Mesendoderm (in vitro differentiated cells): ENCODE measurements around the gene UBASH3B.
A peak's percentile ranks its signal among the peaks of the same experiment; 100 is the strongest.
"Not testable (repeated sequence)": the region's sequence is repeated elsewhere in the genome, so short reads cannot be mapped to it uniquely, and the experiment has no call there.

Experiments used
- DNase-seq: peaks from one replicate; pipeline ENCODE4 v3.0.0; 2013
- H2AK5ac ChIP-seq: 2 replicates; pipeline ENCODE4 v1.6.1; 2013; ENCODE audit warnings: low read length, inconsistent platforms
- H2BK120ac ChIP-seq: 2 replicates; pipeline ENCODE4 v1.6.1; 2013; ENCODE audit warnings: low read depth, mild to moderate bottlenecking, low read length, moderate library complexity, mixed read lengths
- H2BK15ac ChIP-seq: replicated peaks from 2 replicates; pipeline ENCODE4 v1.6.1; 2013; ENCODE audit warnings: low read depth, mild to moderate bottlenecking, moderate library complexity
- H2BK5ac ChIP-seq: 2 replicates; pipeline ENCODE4 v1.6.1; 2013; ENCODE audit warnings: low read length, inconsistent platforms
- H3K18ac ChIP-seq: 2 replicates; pipeline ENCODE4 v1.6.1; 2013; ENCODE audit warnings: mild to moderate bottlenecking, low read length, mixed read lengths
- H3K23ac ChIP-seq: one replicate; pipeline ENCODE4 v1.6.1; 2013; ENCODE audit warnings: low read length
- H3K27ac ChIP-seq: 2 replicates; pipeline ENCODE4 v1.5.1; 2013; ENCODE audit warnings: low read depth, mild to moderate bottlenecking, inconsistent platforms, low read length, moderate library complexity
- H3K27me3 ChIP-seq: 2 replicates; pipeline ENCODE4 v1.6.1; 2013; ENCODE audit warnings: low read length, control low read depth, mild to moderate bottlenecking, inconsistent platforms; ENCODE audit not compliant: insufficient read depth, poor library complexity
- H3K36me3 ChIP-seq: 2 replicates; pipeline ENCODE4 v1.6.1; 2013; ENCODE audit warnings: low read length, inconsistent platforms; ENCODE audit not compliant: control insufficient read depth, insufficient read depth
- H3K4ac ChIP-seq: one replicate; pipeline ENCODE4 v1.6.1; 2013; ENCODE audit warnings: low read depth, mild to moderate bottlenecking, low read length, moderate library complexity
- H3K4me1 ChIP-seq: 2 replicates; pipeline ENCODE4 v1.6.1; 2013; ENCODE audit warnings: low read depth, low read length, inconsistent platforms; ENCODE audit not compliant: control insufficient read depth
- H3K4me2 ChIP-seq: 2 replicates; pipeline ENCODE4 v1.6.1; 2013; ENCODE audit warnings: low read length
- H3K4me3 ChIP-seq: 2 replicates; pipeline ENCODE4 v1.5.1; 2013; ENCODE audit warnings: mild to moderate bottlenecking, low read length
- H3K56ac ChIP-seq: one replicate; pipeline ENCODE4 v1.6.1; 2013; ENCODE audit warnings: low read length
- H3K79me1 ChIP-seq: 2 replicates; pipeline ENCODE4 v1.6.1; 2013; ENCODE audit warnings: low read length, inconsistent platforms
- H3K79me2 ChIP-seq: 2 replicates; pipeline ENCODE4 v1.6.1; 2013; ENCODE audit warnings: mild to moderate bottlenecking, low read length; ENCODE audit not compliant: control insufficient read depth, insufficient read depth
- H3K9ac ChIP-seq: 2 replicates; pipeline ENCODE4 v1.6.1; 2013; ENCODE audit warnings: low read length, inconsistent platforms
- H4K5ac ChIP-seq: one replicate; pipeline ENCODE4 v1.6.1; 2013; ENCODE audit warnings: low read length
- H4K8ac ChIP-seq: one replicate; pipeline ENCODE4 v1.6.1; 2013; ENCODE audit warnings: low read depth, mild to moderate bottlenecking, control low read depth, low read length, moderate library complexity
- WGBS: extraction: QIAGEN DNeasy Blood & Tissue Kit; methylation state at CpG from one replicate; pipeline ENCODE4 v1.1.7; 2013; ENCODE audit warnings: low lambda C conversion rate, missing lambda C conversion rate; ENCODE audit not compliant: insufficient coverage; ENCODE audit errors: extremely low coverage; 5-methylcytosine and 5-hydroxymethylcytosine counted together

The UBASH3B gene

GRCh38 chr11:122829371-122829770 lies 173.8 kb downstream of the UBASH3B start:
- peak overlapping the region; percentile 34 for H3K56ac ChIP-seq
- not testable (repeated sequence) for H3K4ac ChIP-seq, H4K8ac ChIP-seq, H3K4me2 ChIP-seq, H4K5ac ChIP-seq, H3K9ac ChIP-seq, H3K79me1 ChIP-seq, H3K23ac ChIP-seq, H3K27me3 ChIP-seq, H3K36me3 ChIP-seq, H3K4me3 ChIP-seq, H3K18ac ChIP-seq, H2BK120ac ChIP-seq, H3K4me1 ChIP-seq, H2AK5ac ChIP-seq, H2BK15ac ChIP-seq, DNase-seq, H3K27ac ChIP-seq, H3K79me2 ChIP-seq
- H2BK5ac ChIP-seq = peak overlapping the region; percentile 63
- WGBS = no CpG with 5 or more reads among the region's 6 CpGs

- H3K9ac ChIP-seq, H4K8ac ChIP-seq, H3K4me2 ChIP-seq, H3K79me2 ChIP-seq, H3K27me3 ChIP-seq, H3K36me3 ChIP-seq, H3K23ac ChIP-seq, H4K5ac ChIP-seq, H3K4me1 ChIP-seq, H3K79me1 ChIP-seq, H2BK5ac ChIP-seq, H3K4me3 ChIP-seq, H3K18ac ChIP-seq, H3K56ac ChIP-seq, H2AK5ac ChIP-seq, H3K4ac ChIP-seq, H2BK15ac ChIP-seq, H2BK120ac ChIP-seq: not testable (repeated sequence)
- peak; percentile 84 for DNase-seq
- WGBS = no CpG with 5 or more reads among the region's 4 CpGs
- peak overlapping the region; percentile 81 for H3K27ac ChIP-seq
Observed at GRCh38 chr11:122832297-122832696, 176.8 kb downstream of the UBASH3B start.

- Histone ChIP-seq H3K79me1 (no peaks in the 10 kb centered on the region), H3K4me2 (no peak overlapping the region), H4K5ac (no peak overlapping the region), H3K36me3 (no peaks in the 10 kb centered on the region), H3K79me2 (no peaks in the 10 kb centered on the region), H3K9ac (peak overlapping the region; percentile 20), H3K56ac (peak overlapping the region; percentile 61), H2AK5ac (peak overlapping the region; percentile 65), H3K18ac (peak overlapping the region; percentile 99), H3K4ac (peak overlapping the region; percentile 99), H2BK15ac (peak overlapping the region; percentile 74), H3K4me3 (no peak overlapping the region), H2BK120ac (peak overlapping the region; percentile 100), H2BK5ac (peak overlapping the region; percentile 98), H3K23ac (peak overlapping the region; percentile 3), H4K8ac (peak overlapping the region; percentile 81), H3K27me3 (no peaks in the 10 kb centered on the region), H3K4me1 (peaks cover 6% of the 10 kb centered on the region), H3K27ac (peak overlapping the region; percentile 81)
- DNase-seq = peak; percentile 63
- no CpG with 5 or more reads among the region's 6 CpGs for WGBS
Observed at GRCh38 chr11:122832721-122833470, 177.4 kb downstream of the UBASH3B start.

- no peak overlapping the region for H3K23ac ChIP-seq
- H2BK15ac ChIP-seq = peak overlapping the region; percentile 57
- peak overlapping the region; percentile 6 for H2AK5ac ChIP-seq
- peak overlapping the region; percentile 97 for H3K18ac ChIP-seq
- no peaks in the 10 kb centered on the region for H3K79me1 ChIP-seq
- no peaks in the 10 kb centered on the region for H3K27me3 ChIP-seq
- peak overlapping the region; percentile 11 for H3K9ac ChIP-seq
- H3K4me3 ChIP-seq = no peak overlapping the region
- no peak overlapping the region for H4K5ac ChIP-seq
- peak overlapping the region; percentile 28 for H3K27ac ChIP-seq
- WGBS = no CpG with 5 or more reads among the region's 7 CpGs
- no peaks in the 10 kb centered on the region for H3K79me2 ChIP-seq
- peak overlapping the region; percentile 97 for H3K4ac ChIP-seq
- H2BK5ac ChIP-seq = peak overlapping the region; percentile 79
- H3K4me1 ChIP-seq = peaks cover 10% of the 10 kb centered on the region
- H3K36me3 ChIP-seq = no peaks in the 10 kb centered on the region
- DNase-seq = no peak
- no peak overlapping the region for H4K8ac ChIP-seq
- peak overlapping the region; percentile 97 for H2BK120ac ChIP-seq
- peak overlapping the region; percentile 31 for H3K56ac ChIP-seq
- no peak overlapping the region for H3K4me2 ChIP-seq
Observed at GRCh38 chr11:122833846-122834464, 178.4 kb downstream of the UBASH3B start.

GRCh38 chr11:122836916-122837315 lies 181.4 kb downstream of the UBASH3B start:
- H2BK120ac ChIP-seq = no peak overlapping the region
- H3K4me3 ChIP-seq = no peak overlapping the region
- peaks cover 10% of the 10 kb centered on the region for H3K4me1 ChIP-seq
- H3K27me3 ChIP-seq = no peaks in the 10 kb centered on the region
- H3K18ac ChIP-seq = peak overlapping the region; percentile 39
- no peak overlapping the region for H2BK5ac ChIP-seq
- H3K27ac ChIP-seq = no peak overlapping the region
- no peak overlapping the region for H3K56ac ChIP-seq
- no peak overlapping the region for H2BK15ac ChIP-seq
- H3K79me1 ChIP-seq = no peaks in the 10 kb centered on the region
- H3K4ac ChIP-seq = peak overlapping the region; percentile 56
- no peak overlapping the region for H4K5ac ChIP-seq
- H4K8ac ChIP-seq = no peak overlapping the region
- no peaks in the 10 kb centered on the region for H3K36me3 ChIP-seq
- no peak overlapping the region for H3K9ac ChIP-seq
- H2AK5ac ChIP-seq = no peak overlapping the region
- DNase-seq = no peak
- H3K23ac ChIP-seq = no peak overlapping the region
- no peaks in the 10 kb centered on the region for H3K79me2 ChIP-seq
- no peak overlapping the region for H3K4me2 ChIP-seq
